HL-60 (cell line): ENCODE data around the gene CEP89.

ENCODE experiments used
- CTCF ChIP-seq: IDR thresholded peaks from one replicate; pipeline ENCODE4 v1.5.1; 2011; ENCODE audit warnings: low read length, control low read depth, inconsistent platforms; ENCODE audit not compliant: insufficient read depth
- REST ChIP-seq: IDR thresholded peaks from 2 replicates; pipeline ENCODE4 v1.6.1; 2012; ENCODE audit warnings: low read depth; ENCODE audit not compliant: insufficient replicate concordance

- TF ChIP-seq CTCF (no peak), REST (no peak)
Measured at GRCh38 chr19:32909257-32909656, 62.5 kb downstream of the CEP89 start.
